GM18907 (cell line): ENCODE measurements around the gene GSS.
"Not testable (repeated sequence)": the region's sequence is repeated elsewhere in the genome, so short reads cannot be mapped to it uniquely, and the experiment has no call there.

Experiments used
- ATAC-seq: cut with Tn5 transposase; IDR thresholded peaks from one replicate; pipeline ENCODE4 v1.9.1; 2021; ENCODE audit warnings: mild to moderate bottlenecking, moderate library complexity; ENCODE audit not compliant: unreplicated experiment

The GSS gene

DNA sequence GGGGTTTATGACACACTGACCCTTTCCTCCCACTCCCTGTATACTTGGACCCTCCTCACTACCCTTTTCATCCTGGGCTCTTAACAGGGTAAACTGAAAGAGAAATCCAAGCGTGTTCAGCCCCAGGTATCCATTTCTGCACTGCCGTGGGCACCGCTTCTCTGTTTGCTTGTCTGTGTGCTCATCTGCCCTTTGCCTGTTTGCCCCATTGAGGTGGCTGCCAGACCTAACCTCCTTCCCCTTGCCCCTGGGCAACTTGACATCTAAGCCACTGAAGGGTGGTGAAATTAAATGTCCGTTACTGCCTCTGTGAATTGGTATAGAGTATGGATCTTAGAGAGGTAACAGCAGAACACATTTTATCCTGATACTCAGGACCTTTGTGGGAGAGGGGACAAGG lies 40.5 kb downstream of the GSS start:
- no peak for ATAC-seq

DNA sequence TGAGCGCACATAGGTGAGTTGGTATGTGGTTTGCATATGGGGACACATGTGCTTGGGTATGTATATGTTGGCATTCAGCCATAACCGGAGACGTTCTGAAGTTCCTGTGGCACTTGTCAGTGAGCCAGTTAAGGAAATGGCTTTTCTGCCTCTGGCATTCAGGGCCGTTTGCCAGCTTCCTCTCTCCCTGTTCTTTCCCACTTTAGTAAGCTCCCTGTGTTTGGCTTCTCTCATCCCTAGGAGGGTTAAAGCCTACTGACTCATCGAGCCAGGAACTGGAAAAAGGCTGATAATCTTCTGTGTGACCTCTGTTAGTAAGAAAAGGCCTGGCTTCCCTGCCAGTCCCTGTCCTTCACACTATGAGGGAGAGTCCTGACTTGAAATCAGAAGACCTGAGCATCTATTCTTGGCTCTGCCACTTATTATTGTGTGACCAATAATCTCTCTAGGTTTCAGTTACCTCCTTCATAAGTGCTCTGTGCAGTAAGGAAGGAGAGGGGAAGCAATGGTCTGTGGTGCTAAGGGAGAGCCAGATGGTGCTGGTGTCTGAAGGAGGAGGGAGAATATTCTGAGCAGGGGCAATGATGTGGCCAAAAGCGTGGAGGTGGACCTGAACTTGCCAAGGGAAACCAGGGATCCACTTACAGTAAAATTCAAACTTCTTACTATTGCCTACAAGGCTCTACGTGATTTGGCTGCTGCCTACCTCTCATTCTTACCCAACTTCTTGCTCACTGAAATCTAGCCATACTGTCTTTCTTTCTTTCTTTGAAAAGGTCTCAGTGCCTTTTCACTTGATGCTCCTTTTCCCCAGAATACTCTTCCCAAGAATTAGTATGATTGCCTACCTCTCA lies 47.8 kb downstream of the GSS start:
- ATAC-seq: no peak

DNA sequence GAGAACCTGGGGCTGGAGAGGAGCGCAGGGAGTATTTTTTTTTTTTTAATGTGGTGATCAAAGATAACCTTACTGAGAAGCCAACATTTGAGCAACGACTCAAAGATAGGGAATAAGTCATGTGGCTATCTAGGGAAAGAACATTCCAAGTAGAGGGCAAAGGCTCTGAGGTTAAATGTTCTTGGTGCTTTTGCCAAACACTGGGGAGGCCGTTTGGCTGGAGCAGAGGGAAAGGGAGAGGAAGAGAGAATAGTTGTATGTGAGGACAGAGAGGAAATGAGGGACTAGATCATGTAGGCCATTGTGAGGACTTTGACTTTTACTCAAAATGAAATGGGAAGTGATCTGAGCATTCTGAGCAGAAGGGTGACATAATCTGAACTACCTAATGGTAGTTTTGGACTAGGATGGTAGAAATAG lies 51.4 kb downstream of the GSS start:
- no peak for ATAC-seq

DNA sequence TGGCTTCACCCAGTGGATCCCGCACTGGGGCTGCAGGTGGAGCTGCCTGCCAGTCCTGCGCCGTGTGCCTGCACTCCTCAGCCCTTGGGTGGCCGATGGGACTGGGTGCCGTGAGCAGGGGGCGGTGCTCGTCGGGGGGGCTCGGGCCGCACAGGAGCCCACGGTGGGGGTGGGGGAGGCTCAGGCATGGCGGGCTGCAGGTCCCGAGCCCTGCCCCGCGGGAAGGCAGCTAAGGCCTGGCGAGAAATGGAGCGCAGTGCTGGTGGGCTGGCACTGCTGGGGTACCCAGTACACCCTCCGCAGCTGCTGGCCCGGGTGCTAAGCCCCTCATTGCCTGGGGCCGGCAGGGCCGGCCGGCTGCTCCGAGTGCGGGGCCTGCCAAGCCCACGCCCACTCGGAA lies 56.9 kb downstream of the GSS start:
- not testable (repeated sequence) for ATAC-seq

DNA sequence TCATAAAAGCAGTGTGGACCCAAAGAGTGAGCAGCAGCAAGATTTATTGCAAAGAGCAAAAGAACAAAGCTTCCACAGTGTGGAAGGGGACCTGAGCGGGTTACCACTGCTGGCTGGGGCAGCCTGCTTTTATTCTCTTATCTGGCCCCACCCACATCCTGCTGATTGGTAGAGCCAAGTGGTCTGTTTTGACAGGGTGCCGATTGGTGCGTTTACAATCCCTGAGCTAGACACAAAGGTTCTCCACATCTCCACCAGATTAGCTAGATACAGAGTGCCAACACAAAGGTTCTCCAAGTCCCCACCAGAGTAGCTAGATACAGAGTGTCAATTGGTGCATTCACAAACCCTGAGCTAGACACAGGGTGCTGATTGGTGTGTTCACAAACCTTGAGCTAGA lies 57.5 kb downstream of the GSS start:
- ATAC-seq: not testable (repeated sequence)

DNA sequence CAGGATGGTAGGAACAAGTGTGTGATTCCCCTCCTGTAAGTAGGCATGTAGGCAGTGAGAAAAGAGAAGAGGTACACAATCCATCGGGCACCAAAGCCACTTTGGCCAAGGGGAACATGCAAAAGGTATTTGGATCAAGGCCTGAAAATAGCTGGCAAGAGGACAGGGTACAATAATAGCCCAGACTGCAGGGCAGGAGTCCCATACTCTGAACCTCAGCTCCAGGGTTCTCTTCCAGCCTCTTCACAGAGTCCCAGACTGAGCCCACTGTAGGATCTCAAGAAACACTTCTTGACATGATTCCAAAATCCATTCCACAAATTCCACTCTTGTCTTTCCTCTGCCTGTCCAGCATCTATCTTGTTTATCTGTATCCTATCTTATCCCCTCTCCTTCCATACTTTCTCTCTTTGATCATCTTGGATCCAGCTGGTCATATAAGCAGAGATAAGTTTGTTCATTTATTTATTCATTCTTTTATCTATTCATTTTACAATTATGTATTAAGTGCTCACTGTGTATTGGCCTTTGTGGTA lies 59.5 kb downstream of the GSS start:
- ATAC-seq: no peak

DNA sequence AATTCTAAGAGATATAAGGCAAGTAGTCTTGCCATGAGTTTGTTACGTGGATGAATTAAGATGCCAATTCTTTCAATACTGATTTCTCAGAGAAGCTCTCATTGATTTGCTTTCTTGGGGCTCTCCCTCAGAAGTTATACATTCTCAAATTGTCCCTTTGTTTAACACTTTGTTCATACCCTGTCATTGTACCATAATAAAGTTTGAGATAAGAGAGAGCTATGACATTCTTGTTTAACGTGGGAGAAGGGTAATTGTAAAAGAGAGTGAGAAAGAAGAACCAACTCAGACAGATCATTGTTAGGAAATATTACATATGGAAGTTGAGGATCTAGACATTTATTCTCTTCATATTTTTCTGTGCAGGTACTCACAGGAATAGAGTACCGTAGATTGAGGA lies 60.1 kb downstream of the GSS start:
- no peak for ATAC-seq

DNA sequence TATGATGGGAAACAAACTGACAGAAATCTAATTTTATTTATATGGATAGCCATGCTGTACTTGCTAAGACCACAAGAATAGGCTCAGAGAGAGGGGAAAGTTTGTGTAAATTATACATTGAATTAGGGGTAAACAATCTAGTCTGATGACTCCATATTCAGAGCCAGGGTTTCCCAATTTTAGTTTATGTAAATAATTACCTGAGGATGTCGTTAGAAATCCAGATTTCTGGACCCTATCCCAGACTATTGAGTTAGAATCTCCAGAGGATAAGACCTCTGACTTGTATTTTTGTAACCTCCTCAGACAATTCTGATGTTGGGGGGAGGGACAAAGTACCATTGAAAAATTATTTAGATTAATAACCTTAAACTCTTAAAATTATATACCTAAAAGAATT lies 60.9 kb downstream of the GSS start:
- ATAC-seq: no peak

DNA sequence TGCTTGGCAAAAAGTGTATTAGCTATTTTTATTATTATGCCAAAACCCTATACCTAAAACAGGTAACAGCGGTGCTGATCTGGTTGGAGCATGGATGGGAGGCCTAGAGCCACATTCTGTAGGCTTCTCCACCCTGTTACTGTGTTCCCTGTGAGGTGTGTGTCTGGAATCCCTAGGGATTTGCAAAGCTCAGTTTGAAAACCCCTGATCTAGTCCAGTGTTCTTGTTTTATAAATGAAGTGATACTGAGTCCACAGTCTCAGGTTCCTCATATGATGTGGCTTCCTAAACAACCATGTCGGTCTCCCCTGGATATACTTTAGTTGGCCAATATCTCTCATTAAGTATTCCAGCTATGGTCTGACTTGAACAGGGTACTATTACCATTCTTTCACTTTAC lies 62.9 kb downstream of the GSS start:
- ATAC-seq: no peak

DNA sequence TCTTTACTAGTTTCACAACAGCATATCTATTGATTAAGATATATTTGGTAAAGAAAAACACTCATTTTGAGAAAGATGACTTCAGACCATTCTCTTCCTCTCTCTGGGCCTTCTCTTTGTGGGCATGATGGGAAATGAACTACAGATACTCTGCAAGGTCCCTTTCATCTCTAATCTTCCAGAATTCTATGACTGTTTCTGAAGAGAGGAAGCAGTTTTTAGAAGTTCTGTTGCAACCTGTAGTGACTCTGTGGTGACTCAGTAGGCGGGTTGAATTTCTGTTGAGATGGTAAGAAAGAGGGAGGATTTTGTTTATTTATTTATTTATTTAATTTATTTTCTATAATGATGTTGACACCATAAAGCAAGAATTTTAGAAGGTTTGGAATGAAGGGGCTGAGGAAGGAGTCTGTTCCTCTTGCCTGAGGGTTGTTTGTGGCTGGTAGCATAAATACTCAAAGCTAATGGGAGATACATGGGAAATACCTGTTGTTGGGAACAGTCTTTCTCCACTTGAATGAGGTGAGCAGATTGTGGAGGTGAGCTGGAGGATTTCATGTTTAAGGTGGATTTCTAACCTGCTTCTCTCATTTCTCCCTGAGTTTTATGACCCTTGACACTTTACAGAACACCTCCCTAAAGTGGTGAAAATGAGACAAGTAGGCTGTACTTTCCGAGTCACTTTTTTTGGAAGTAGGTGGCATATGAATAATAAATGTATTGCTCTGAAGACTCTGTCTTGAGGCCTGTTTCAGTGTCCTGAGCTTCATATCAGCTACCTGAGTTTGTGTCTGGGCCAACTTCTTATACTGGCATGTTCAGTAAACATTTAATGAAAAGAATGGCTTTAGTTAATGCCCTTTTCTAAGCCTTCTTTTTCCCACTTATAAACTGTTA lies 64.2 kb downstream of the GSS start:
- no peak for ATAC-seq

DNA sequence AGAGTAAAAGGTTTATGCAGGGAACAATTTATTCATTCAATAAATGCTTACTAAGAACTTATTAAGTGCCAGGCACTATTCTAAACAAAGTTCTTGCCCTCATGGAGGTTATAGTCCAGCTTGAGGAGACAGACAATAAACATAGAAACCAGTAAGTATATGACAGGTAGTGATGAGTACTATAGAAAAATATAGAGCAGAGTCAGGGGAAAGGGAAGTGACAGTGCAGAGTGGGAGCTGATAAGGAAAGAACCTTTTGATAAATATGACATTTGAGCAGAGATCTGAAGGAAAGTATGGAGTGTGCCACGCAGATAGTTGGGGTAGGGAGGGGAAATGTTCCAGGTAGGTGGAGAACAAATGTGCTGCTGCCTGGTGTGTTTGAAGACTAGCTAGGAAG lies 67.1 kb downstream of the GSS start:
- ATAC-seq: no peak

DNA sequence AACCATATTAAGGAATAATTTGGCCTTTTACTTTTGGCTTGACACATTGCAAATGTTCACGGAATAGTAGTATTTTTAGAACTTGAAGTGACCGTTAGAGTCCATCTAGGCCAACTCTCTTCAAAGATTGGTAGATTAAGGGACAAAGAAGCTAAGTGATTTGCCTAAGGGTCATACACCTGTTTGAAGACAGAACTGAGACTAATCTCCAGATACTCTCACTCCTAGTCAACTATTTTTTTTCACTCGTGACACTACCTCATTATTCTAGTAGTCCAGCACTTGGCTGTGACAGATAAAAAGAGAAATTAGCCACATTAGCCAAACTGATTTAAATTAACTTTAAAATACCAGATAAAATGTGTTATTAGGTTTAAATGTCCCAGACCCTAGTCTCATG lies 68.6 kb downstream of the GSS start:
- no peak for ATAC-seq

DNA sequence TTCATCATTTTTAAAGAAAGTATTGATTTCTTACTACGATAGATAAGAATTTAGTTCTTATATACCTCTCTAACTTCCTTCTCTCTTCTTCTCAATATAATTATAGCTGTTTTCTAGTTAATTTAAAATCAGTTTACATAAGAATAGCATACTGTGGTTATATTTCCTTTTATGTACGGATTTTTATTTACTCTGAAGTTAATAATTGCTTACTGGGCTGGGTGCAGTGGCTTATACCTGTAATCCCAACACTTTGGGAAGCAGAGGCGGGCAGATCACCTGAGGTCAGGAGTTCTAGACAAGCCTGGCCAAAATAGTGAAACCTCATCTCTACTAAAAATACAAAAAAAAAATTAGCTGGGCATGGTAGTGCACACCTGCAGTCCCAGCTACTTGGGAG lies 69.5 kb downstream of the GSS start:
- no peak for ATAC-seq

DNA sequence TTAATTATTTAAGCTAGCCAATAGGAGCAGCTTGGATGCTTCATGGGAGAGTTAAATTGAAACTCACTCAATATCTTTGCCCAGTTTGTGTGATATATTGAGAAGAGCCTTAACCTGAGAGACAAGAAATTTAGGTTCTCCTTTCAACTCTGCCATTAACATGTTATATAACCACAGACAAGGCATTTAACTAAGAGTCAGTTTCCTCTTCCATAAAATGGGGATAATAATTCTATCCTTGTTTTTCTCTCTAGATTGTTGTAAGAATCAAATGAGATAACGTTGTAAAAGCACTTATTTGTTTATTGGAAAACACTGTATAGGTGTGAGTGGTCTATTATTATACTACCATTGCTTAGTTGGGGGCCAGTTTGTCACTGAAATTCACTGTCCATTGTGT lies 71.3 kb downstream of the GSS start:
- no peak for ATAC-seq

DNA sequence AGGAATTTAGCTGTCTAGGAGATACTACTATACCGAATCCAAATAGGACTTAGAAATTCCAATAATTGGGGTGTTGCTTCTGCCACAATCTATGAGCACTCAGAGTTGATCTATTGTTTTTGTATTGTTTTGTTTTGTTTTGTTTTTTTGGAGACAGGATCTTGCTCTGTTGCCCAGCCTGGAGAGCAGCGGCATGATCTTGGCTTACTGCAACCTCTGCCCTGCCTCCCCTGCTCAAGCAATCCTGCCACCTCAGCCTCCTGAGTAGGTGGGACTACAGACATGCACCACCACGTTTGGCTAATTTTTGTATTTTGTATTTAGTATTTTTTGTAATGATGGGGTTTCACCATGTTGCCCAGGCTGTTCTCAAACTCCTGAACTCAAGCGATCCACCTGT lies 71.8 kb downstream of the GSS start:
- ATAC-seq: no peak

DNA sequence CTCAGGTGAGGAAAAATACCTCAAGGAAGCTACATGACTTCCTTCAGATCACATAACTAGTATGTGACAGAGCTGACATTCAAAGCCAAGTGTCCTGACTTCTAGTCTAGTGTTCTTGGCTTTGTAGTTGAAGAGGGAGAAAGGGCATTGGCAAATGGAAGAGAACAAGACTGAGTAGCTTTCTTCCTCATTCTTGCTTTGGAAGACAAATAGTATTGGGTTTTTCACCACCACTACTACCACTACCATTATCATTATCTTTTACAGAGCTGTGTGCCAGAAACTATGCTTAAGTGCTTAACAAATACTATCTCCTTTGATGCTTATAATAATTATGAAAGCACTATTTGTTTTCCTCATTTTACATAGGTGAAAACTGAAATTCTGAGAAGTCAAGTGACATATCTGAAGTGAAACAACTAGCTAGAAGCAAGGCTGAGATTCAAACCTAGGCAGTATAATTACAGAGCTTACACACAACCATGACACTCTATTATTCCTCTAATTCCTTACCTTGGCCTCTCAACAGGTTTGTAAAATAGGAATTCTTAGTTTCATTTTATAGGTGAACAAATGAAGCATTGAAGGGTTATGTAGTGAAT lies 72.4 kb downstream of the GSS start:
- ATAC-seq: no peak

DNA sequence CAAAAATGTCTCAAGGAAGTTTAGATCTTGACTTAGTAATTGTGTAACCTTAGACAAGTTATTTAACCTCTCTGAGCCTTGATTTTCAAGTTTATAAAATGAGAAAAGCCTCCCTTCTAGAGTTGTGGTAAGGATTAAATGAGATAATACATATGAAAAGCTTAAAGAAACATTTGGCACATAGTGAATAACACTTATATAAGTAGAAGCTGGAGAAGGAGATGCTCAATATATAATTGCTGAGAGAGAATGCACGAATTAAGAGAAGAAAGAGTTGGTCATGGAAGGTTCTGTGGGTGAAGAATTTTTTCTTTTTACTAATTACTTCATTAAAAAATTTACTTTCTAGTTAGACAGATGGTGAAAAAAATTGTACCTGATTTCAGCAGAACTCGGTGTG lies 73.9 kb downstream of the GSS start:
- no peak for ATAC-seq

DNA sequence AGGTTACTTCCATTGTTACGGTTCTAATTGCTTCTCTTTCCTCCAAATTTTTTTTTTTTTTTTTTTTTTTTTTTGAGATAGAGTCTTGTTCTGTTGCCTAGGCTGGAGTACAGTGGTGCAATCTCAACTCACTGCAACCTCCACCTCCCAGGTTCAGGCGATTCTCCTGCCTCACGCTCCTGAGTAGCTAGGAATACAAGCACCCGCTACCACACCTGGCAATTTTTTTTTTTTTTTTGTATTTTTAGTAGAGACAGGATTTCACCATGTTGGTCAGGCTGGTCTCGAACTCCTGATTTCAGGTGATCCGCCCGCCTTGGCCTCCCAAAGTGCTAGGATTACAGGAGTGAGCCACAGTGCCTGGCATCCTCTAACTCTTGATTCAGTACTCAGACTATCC lies 74.6 kb downstream of the GSS start:
- ATAC-seq: not testable (repeated sequence)

DNA sequence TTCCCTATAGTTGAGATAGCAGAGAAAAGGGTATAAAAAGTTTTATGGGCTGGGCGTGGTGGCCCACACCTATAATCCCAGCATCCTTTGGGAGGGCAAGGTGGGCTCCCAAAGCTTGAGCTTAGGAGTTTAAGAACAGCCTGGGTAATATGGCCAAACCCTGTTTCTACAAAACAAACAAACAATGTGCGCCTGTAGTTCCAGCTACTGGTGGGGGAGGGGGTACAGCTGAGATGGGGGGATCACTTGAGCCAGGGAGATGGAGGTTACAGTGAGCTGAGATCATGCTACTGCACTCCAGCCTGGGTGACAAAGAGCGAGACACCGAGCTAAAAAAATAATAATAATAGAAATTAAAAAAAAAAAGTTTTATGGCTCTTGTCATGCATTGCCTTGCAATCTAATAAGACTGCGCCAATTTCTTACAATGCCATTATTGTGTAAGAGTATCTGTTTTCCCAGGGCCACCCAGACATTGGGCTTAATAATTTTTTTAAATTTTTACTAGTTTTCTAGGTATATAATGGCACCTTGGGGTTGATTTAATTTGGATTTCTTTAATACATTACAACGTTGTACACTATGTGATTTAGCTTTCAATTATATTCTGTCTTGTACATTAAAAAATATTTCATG lies 75.3 kb downstream of the GSS start:
- ATAC-seq: no peak
